NCI-H2171 (cell line): ENCODE measurements around the gene RBBP8NL.

Source experiments
- DNase-seq: peaks from one replicate; lab custom pipeline; 2025; lab: John Stamatoyannopoulos, UW

Gene RBBP8NL

DNA sequence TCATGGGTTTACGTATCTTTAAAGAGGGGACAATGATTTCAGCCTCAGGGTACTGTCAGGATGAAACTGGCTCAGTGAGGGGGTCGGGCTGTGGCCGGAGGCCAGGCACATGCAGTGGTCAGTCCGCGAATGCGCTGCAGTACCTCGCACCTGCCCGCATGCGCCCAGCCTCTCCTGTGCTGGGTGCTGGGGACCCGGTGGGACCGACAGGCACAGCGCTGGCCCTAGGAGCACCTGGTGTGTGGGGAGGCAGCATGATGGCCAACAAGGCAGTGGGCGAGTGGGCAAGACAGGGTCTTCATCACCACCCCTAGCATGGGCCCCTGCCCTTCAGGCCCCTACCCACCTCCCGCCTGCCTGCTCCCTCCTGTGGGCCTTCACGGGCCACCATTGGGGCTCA, 19.3 kb downstream of the RBBP8NL start:
- no peak for DNase-seq

GRCh38 chr20:62407221-62407992, 19.9 kb downstream of the RBBP8NL start, which contains the start of gene CABLES2:
TSS of gene CABLES2 (minus strand) at chr20:62407285. CDS start at chr20:62407276, 9 bp downstream.
- peak; percentile 98 for DNase-seq

GRCh38 chr20:62406635-62407176, 20.6 kb downstream of the RBBP8NL start:
- no peak for DNase-seq

GRCh38 chr20:62405981-62406513, 21.3 kb downstream of the RBBP8NL start:
- DNase-seq: no peak

DNA sequence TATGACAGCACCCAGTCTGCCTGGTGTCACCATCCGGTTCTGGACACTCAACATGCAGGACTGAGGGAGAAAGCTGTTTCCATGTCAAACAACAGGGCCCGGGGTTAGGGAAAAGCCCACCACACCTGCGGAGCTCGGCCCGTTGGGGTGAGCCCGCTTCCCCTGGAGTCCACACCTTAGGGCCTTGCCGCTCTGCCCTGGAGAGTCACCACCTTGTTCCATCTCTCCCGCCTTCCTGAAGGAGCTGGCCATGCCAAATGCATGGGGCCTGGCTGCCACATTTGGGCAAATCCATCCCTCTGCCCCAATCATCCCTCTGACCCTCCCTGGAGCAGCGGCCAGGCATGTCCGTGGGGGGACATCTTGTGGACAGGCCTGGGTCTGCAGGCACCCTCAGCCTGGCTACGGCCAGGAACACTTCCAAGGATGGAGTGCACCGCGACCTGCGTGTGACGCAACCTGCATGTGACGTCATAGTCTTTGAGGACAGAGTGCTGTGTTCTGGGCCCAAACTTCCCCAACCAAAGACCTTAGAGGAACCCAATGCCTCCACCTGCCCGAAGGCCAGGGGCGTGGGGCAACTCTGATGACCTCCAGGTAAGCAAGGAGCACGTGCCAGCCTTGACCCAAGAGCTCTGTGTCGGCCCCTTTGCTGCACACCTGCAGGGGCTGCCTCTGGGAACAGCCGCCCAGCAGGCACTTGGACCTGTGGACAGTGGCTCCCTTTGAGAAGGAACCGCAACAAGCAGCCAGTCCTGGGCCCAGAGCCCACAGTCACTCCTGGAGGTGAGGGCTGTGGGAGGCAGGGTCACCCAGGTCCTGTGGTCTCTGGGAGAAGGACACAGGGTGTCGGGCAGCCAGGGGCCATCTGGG, 22.0 kb downstream of the RBBP8NL start:
- no peak for DNase-seq

GRCh38 chr20:62404761-62405107, 22.6 kb downstream of the RBBP8NL start:
- no peak for DNase-seq

- DNase-seq: no peak
These were observed 23.1 kb downstream of the RBBP8NL start for GRCh38 chr20:62404112-62404665.

DNA sequence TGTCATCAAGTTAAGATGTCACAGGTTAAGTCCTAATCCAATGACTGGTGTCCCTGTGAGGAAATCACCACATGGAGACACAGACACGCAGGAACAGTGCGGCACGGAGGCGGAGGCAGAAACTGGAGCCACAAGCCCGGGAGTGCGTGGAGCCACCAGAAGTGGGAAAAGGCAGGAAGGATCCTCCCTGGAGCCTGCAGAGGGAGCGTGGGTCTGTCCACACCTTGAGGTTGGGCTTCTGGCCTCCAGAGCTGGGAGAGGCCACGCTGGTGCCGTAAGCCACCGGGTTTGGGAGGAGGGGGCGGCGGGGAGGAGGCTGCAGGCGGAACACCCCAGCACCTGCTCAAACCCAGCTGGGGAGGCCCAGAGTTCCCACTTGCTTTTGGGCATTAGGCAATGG, 24.0 kb downstream of the RBBP8NL start:
- no peak for DNase-seq

DNA sequence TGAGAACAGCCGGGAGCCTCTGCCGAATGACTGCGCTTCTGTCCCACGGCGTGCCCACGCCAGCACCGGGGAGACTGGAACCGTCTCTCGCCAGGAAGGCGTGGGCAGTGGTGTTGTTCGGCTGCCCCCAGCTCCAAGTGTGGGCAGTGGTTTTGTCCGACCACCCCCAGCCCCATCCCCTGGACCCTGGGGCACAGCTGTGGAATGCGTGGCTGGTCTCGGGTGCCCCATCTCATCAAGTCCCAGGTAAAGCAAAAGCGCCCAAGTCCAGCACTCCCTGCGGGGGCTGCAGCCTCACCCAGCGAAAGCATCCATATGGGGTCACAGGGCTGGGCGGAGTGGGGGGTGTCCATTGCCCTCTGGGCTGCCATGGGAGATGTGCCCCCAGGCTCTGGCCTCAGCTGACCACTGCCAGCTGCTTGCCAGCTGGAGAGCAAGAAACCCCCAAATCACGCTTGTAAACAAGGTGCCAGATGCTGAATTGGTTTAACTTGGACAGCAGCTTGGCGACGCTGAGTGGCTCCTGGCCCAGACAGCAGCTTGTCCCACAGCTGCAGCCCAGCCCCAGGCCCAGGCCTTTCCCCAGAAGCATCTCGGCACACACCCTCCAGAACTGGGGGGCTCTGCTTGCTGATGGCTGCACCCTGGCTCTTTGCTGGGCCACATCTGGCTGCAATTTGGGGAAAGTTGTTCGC, 24.7 kb downstream of the RBBP8NL start:
- DNase-seq: no peak

DNA sequence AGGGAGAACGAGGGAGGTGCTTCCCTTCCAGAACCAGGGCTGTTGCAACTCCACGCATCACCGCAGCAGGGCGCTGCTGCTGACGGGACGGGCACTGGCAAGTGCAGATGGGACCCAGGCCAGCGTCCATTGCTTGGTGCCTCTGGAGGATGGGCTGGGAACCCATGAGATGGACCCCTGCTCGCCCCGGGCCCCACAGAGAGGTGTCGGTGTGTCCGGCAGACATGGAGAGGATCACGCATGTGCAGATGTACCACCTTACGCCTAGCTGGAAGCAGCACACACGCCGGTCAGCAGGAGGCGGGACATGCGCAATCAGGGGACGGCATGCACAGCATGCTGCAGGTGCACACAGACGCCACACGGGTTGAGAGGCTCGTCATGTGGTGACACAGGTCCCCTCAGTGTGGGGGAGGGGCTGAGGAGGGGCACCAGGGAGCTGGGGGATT, 26.0 kb downstream of the RBBP8NL start:
- no peak for DNase-seq

GRCh38 chr20:62400541-62400940, 26.8 kb downstream of the RBBP8NL start:
- DNase-seq: no peak

DNA sequence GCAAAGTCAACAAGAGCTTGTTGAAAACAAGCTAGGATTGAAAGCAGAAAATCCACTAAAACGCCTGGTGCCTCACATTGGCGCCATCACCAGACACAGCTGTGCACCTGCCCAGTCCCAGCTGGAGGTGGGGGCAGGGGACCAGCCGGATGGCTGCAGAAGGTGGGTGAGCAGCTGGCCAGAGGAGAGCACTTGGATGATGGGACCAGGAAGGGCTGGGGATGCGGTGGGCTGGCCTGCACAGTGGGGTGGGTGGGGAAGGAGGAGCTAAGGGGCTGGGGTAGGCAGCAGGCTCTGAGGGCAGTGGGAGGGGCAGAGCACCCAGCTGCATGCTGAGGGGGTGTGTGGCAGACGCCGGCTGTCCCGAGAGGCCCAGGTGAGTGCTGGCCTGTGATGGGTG, 27.3 kb downstream of the RBBP8NL start:
- no peak for DNase-seq

DNA sequence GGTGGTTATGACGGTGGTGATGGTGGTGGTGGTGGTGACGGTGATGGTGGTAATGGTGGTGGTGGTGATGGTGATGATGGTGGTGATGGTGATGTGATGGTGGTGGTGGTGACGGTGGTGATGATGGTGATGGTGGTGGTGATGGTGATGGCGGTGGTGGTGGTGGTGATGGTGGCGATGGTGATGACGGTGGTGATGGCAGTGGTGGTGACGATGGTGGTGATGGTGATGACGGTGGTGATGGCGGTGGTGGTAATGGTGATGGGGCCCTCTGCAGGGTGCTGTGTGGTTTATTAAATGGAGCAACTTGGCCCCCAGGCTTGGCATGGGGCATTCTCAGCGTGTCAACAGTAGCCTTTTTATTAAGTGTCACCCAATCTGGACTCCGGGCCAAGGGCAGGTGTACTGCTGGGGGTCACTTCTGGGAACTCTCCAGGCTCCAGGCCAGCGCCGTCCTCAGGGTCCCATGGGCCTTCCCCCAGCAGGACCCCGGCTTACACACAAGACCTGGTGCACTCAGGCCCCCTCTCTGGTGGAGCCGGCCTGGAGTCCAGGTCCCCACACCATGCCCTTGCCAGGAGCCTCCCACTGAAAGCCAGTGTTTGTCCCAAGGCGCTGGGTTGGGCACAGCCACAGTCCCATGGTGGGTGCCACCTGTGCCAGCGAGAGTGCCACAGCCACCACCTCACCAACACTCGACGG, 29.1 kb downstream of the RBBP8NL start:
- DNase-seq: no peak

DNA sequence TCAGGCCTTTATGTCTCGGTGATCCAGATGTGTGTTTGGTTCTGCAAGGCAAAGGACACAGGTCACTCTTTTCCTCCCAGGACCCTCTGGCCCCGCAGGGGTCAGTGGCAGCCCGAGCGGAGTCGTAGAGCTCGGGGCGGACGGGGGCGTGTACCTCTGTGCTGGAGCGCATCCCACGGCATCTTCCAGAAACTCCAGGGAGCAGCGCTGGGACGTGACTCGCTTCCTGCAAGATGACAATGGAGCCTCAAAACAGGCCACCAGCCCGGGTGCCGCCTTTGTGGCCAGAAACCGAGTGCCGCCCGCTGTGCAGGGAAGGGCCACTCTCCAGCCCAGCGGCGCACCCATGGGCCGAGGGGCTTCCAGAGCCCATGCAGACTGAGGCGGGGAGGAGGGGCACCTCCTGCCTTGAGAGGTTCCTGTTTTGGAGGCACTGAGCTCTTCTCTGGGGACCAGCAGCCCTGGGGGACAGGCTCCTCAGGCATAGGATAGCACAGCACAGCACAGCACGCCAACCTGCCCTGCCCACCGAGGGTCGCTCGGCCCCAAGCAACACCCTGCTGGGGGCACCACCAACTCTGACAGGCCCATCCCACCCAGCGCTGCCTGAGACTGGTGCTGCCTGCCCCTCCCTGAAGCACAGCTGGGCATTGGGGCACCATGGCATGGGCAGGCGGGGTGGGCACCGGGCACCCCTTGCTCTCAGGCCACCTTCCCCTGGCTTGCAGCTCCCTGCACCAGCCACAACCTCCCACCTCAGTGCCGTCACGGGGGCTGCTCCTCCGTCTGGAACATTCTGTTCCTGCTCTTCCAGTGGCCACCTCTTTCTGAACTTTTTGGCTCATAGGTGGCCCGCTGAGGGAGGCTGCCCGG, 30.7 kb downstream of the RBBP8NL start:
- DNase-seq: no peak

DNA sequence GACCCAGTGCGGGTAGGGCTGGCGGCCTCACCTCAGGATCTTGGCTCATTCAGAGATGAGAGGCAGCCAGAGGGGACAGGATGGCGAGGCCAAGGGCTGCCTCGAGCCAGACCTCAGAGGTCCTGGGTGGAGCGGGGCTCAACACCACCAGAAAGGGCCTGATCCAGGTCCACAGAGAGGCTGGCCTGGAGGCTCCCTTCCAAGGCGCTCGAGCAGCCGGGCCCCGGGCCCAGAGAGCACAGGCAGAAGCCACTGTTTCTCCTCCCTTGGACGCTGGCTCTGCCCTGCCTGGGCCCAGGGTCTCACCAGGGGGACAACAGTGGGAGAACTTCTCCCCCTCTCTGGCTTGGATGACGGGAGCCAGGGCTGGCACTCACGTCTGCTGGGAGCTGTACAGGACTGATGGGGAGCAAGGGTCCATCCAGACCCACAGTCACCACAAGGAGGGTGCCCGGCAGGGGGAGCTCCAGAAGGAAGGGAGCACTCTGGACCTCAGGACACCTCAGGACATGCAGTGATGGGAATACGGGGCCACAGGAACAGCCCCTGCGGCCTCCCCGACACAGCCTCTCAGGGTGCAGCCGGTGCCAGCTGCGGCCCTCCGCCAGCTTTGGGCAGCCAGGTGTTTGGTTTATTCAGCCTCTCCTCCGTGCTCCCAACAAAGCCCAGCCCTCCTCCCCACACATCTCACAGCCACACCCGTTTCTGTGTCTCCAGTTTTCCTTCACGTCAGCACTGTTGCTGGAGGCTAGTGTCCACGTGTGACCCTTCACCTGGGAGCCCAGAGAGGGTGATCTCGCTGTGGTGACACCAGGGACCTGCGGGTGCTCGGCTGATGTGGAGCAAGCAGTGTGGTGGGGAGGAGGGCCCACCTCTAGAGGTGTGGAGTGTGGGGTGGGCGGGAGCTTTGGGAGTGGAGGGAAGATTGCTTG, 31.8 kb downstream of the RBBP8NL start:
- no peak for DNase-seq

GRCh38 chr20:62394248-62395245, 32.8 kb downstream of the RBBP8NL start:
- no peak for DNase-seq

- no peak for DNase-seq
These were observed 33.5 kb downstream of the RBBP8NL start for GRCh38 chr20:62393830-62394229.

DNA sequence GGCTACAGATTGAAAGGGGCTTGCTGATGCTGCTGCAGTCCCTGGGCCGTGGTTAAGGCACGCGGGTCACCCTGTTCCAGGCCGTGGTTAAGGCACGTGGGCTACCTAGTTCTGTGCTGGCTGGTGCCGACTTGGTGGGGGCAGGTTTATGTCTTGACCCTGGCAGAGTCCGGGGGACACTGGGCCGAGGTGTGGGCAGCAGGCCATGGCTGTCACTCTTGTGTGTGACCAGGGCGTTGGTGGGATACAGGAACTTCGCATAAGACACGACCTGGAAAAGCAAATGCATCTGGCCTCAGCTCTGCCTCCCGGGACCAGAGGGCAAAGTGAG, 34.0 kb downstream of the RBBP8NL start:
- DNase-seq: no peak
